LNCaP clone FGC (cell line): ENCODE results near the gene ANKHD1.

ENCODE experiments used
- DNase-seq: peaks from one replicate; pipeline ENCODE4 v3.0.0-alpha.2; 2011; ENCODE audit warnings: low read depth
- H3K4me3 ChIP-seq: 2 replicates; pipeline ENCODE4 v1.5.1; 2011; ENCODE audit warnings: mild to moderate bottlenecking, low read depth, low read length, control low read depth
- TF ChIP-seq, protein P1 (sequence below): IDR thresholded peaks from 2 replicates; pipeline ENCODE4 v1.5.1; 2012; ENCODE audit warnings: mild to moderate bottlenecking; ENCODE audit not compliant: control insufficient read depth, insufficient read depth; ENCODE audit errors: extremely low read depth

The ANKHD1 gene

DNA sequence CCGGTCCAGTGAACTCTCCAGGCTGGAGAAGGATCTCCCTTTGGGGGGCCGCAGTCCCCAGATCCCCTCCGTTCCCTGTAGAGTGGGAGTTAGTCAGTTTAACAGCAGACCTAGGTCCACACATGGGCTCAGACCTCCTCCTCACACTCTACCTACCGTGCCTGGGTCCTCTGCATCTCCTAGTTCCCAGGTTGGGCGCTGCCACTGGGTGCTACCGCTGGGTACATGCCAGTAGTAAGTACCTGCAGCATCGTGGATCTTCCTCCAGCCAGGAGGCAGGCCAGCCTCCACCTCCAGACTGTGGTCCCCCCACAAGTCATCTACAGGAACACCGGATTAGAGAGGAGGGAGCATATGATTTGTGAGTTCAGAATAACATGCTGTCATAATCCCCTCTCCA lies 162.0 kb downstream of the ANKHD1 start:
- peak overlapping the region; percentile 80 for H3K4me3 ChIP-seq
- TF ChIP-seq, protein P1, sequence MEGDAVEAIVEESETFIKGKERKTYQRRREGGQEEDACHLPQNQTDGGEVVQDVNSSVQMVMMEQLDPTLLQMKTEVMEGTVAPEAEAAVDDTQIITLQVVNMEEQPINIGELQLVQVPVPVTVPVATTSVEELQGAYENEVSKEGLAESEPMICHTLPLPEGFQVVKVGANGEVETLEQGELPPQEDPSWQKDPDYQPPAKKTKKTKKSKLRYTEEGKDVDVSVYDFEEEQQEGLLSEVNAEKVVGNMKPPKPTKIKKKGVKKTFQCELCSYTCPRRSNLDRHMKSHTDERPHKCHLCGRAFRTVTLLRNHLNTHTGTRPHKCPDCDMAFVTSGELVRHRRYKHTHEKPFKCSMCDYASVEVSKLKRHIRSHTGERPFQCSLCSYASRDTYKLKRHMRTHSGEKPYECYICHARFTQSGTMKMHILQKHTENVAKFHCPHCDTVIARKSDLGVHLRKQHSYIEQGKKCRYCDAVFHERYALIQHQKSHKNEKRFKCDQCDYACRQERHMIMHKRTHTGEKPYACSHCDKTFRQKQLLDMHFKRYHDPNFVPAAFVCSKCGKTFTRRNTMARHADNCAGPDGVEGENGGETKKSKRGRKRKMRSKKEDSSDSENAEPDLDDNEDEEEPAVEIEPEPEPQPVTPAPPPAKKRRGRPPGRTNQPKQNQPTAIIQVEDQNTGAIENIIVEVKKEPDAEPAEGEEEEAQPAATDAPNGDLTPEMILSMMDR = no peak
- no peak for DNase-seq

DNA sequence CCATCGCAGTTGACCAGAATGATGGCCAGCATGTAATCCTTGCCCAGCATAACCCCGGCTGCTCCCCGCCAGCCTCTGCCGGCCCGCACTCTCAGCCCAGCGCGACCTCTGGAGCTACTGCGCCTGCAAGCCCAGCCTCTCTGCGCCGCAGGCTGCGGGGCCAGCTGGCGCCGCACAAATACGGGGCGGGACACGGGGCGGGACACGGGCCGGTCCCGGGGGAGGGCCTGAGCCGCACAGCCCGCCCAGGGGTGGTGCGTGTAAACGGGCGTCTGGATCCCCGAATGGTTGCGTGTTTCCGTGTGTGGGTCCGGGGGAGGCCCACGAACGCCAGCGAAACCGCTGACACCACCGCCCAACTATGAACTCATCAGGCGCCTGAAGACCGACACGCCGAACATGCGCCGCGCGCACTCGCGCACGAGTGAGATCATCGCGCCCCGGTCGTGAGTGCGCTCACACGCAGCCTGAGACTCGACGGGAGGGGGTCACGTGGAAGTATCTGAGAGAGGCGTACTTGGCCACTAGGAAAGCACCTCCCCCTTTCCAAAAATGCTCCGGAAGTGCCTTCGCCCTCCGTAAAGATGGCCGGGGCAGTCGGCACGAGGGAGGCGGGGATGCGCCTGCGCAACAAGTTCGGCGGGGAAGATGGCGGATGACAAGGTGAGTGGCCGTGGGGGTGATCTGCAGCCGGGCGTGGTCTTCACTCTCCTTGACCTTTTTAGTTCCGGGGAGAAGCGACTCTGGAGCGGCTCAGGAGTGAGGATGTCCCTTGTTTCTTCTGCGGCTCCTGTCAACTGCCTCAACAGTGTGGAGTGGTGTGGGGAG lies 162.8 kb downstream of the ANKHD1 start, which contains the start of the genes APBB3 and SLC35A4:
APBB3 (minus strand) TSS at position 403 of the 828 bp plus-strand sequence; CDS start at position 50, 353 bp downstream.
SLC35A4 (plus strand) TSS at position 633 of the 828 bp plus-strand sequence. CDS start 2,342 bp downstream, outside the sequence.
- TF ChIP-seq, protein P1 = no peak
- DNase-seq = peak; percentile 97
- peak within 1 kb of the TSS; percentile 80 for H3K4me3 ChIP-seq

DNA sequence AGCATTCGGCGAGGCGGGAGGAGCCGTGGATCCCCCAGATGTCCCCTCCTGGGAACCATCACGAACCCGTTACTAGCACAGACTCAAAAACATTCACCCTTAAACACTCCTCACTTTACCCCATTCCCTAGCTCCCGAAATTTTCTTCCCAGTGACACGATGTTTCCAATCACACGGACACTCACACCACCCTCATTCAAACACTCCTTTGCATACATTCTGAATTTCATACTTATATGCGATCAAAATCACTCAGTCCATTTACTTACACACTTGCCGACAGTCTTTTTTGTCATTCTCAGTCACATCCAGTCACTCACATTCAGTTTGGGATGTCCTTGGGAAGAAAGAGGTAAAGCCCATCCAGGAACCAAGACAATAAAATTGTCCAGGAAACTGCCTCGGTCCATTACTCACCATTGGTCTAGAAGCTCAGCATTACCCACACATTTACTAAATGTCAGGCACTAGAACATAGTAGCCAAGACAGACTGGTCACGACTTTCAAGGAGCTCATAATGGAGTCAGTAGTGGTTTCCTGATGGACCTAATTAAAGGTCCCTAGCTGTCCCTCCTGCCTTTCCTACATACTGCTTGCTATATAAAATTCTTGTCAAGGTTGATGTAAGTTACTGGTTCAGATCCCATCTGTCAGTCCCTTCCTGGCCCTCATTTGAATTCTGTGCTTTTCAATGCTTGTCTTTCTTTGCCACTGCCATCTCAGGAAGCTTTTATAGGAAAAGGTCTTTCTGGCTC lies 163.6 kb downstream of the ANKHD1 start:
- DNase-seq = no peak
- TF ChIP-seq, protein P1 = no peak
- peak overlapping the region; percentile 80 for H3K4me3 ChIP-seq

DNA sequence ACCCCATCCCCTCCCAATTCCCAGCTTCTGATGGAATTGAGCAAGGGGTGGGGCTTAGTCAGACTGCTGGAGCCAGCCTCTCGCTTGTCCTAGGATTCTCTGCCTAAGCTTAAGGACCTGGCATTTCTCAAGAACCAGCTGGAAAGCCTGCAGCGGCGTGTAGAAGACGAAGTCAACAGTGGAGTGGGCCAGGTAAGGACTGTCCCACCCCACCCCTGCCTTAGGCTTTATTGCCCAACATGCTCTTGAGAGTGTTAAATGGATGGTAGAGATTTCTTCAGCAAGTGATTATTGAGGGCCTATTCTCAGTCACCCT lies 164.1 kb downstream of the ANKHD1 start:
- peak overlapping the region; percentile 80 for H3K4me3 ChIP-seq
- TF ChIP-seq, protein P1 = no peak
- DNase-seq = no peak

DNA sequence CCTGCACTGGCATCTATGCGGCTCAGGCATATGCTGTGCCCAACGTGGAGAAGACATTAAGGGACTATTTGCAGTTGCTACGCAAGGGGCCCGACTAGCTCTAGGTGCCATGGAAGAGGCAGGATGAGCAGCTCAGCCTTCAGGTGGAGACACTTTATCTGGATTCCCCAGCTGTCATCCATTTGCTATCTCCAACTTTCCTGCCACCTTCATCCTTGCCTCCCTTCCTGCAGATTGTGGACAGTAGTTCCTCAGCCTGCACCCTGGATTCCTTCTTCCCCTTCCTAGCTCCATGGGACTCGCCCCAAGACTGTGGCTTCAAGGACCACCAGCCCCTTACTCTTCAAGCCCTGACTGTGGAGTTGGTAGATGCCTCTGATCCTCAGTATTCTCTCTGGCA lies 165.0 kb downstream of the ANKHD1 start:
- H3K4me3 ChIP-seq = no peak overlapping the region
- no peak for DNase-seq
- TF ChIP-seq, protein P1 = no peak

DNA sequence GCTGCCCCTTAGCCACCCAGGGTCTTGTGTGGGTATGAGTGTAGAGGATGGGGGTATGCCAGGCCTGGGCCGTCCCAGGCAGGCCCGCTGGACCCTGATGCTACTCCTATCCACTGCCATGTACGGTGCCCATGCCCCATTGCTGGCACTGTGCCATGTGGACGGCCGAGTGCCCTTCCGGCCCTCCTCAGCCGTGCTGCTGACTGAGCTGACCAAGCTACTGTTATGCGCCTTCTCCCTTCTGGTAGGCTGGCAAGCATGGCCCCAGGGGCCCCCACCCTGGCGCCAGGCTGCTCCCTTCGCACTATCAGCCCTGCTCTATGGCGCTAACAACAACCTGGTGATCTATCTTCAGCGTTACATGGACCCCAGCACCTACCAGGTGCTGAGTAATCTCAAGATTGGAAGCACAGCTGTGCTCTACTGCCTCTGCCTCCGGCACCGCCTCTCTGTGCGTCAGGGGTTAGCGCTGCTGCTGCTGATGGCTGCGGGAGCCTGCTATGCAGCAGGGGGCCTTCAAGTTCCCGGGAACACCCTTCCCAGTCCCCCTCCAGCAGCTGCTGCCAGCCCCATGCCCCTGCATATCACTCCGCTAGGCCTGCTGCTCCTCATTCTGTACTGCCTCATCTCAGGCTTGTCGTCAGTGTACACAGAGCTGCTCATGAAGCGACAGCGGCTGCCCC lies 165.6 kb downstream of the ANKHD1 start:
- no peak overlapping the region for H3K4me3 ChIP-seq
- TF ChIP-seq, protein P1 = no peak
- no peak for DNase-seq
